HG02981 (cell line): ENCODE measurements around the gene SLC22A8.
"Not testable (repeated sequence)": the region's sequence is repeated elsewhere in the genome, so short reads cannot be mapped to it uniquely, and the experiment has no call there.

Experiments used
- ATAC-seq: cut with Tn5 transposase; IDR thresholded peaks from one replicate; pipeline ENCODE4 v1.9.1; 2021; ENCODE audit warnings: mild to moderate bottlenecking, moderate library complexity; ENCODE audit not compliant: unreplicated experiment

The SLC22A8 gene

DNA sequence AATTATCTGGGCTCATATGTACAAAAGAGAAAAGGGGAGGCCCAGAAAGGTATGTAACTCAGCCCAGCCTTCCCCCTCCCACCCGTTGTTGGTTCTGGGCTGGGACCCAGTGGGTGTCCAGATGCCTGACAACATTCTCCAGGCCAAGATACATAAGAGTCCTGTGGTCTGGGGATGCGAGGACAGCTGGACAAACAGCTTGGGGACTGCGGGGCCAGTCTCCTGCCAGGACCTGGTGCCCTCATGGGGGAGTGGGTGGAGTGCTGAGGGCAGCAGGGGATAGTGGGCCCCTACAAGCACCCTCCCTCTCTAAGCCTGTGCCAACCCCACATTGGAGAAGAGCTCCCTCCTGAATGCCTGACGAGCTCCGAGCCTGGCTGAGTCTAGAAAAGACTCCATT, 27.4 kb downstream of the SLC22A8 start:
- no peak for ATAC-seq

DNA sequence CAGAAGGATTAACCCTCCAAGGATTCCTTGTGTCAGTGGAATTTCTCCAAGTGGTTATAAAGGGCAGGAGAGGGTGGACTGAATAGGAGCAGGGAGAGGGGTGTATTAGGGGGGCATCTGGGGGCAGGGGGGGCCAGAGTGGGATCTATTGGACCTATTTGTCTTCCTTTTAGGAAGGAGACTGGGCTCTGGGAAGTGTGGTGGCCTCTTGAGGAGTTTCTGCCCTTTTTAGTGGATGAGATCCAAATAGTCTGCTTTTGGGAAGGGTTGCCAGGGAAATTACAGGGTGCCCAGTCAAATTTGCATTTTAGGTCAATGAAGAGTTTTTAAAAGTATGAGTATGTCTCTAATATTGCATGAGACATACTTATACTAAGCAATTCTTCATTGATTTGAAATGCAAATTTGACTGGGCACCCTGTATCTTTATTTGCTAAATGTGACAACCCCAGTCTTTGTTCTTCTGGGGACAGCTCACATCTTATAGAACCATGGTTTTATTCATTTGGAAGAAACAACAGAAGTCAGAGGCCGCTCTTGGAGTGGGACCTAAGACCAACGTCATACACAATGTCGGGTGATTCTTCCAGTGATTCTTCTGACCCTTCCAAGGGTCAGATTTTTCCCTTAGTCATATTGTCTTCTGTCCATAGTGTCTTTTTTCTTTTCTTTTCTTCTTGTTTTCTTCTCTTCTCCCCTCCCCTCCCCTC, 30.4 kb downstream of the SLC22A8 start:
- no peak for ATAC-seq

DNA sequence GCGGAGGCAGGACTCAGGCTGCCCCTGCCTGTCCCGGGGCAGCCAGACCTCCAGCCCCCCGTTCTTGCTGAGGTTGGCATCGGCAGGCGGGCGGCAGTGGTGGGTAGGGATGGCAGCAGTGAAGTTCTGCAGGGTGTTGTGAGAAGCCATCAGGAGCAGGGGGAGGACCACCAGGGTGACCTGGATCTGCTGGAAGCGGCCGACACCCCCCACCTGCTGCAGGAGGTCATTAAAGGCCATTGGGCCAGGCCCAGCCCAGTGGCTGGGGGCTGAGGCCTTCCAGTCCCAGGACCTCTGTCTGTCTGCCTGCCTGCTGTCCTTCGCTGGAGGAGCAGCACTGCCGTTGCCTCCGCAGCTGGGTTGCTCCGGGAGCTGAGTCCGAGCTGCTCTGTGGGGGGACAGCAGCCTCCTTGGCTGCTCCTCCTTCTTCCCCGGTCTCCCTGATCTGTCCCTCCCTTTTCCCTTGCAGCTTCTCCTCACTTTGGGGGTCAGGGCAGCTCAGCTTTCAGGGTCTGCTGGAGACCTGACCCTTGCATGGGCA, 31.1 kb downstream of the SLC22A8 start, which contains the start of gene SLC22A6:
TSS of gene SLC22A6 (minus strand) at position 517 of the 541 bp plus-strand sequence. CDS start at position 240, 277 bp downstream.
- no peak for ATAC-seq

DNA sequence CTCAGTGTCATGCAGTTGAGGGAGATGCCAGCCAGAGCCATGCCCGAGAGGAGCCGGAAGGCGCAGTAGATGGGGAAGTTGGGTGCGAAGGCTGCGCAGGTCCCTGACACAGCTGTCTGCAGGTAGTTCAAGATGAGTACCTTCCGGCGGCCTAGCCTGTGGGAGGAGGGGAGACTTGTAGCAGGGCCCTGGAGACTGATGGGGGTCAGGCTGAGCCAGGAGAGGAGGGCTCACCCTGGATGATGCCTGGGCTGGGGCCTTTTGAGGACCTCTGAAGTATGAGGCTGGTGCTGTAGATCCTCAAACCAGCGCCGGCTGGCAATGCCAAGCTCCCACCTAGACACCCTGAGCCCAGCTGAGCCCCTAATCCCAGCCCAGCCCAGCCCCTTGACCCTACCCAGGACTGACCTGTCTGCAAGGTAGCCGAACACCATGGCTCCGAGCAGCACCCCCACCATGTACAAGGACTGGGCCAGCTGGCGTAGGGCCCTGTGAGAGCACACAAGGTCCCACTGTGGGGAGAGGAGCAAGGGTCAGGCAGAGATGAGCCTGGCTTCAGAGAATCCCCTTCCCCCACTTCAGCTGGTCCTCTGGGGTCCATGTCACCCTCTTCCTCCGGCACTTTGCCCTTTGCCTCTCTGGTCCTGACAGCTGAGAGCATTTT, 32.0 kb downstream of the SLC22A8 start:
- ATAC-seq = no peak

DNA sequence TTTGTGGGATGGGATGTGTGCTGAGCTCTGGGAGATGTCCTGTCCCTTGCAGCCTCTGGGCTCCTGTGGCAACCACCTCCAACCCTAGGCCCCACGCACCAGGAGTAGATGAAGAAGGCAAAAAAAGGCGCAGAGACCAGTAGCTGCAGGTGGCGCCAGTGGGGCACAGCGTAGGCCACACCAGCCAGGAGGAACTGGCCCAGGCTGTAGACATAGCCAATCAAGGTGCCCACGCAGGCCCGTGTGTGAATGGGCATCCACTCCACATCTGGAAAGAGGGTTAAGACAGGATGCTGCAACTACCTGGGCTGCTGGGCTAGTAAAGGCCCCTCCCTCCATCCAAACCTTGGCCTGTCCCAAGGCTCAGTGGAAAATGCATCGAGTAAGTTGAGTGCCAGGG, 33.9 kb downstream of the SLC22A8 start:
- ATAC-seq = no peak

DNA sequence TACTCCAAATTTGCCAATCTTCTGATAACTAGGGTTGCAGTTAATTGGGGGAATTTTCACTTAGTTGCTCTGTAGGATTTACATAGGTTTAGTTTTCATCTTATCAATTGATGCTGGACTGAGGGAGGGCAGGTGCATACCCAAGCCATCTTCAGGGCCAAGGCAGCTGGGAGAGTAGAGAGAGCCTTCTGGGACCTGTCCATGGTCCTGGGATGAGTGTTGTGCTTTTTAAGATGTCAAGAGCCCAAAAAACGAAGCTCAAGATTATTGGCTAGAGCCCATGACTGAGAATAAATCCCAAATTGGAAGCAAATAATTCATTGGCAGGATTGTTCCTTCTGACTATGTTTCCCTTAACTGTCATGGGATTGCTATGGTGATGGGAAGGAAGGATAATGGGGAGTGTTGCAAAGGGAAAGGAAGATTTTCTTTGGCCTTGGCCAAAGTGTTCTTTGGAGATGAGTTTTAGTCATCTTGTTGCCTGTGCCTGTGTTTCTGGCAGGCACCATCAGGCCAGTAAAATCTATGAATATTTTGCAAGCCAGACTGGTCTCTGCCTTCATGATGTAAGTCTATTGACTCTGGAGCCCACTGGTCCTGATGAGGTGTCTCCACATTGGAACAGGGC, 35.4 kb downstream of the SLC22A8 start:
- ATAC-seq = no peak

DNA sequence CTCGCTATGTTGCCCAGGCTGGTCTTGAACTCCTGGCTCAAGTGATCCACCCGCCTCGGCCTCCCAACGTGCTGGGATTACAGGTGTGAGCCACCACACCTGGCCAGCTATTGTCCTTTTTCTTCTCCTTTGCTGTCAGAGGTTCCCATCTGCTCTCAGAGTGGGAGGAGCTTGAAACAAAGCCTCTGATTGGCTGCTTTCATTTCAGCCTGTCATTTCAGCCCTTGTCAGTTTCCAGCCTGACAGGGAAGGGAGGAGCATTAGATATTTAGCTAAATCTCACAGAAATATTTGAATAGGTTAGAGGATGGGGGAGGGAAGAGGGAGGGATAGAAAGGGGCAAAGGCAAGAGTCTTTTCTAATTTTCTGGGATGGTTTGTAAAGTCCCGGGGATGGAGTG, 39.5 kb downstream of the SLC22A8 start:
- ATAC-seq = no peak

DNA sequence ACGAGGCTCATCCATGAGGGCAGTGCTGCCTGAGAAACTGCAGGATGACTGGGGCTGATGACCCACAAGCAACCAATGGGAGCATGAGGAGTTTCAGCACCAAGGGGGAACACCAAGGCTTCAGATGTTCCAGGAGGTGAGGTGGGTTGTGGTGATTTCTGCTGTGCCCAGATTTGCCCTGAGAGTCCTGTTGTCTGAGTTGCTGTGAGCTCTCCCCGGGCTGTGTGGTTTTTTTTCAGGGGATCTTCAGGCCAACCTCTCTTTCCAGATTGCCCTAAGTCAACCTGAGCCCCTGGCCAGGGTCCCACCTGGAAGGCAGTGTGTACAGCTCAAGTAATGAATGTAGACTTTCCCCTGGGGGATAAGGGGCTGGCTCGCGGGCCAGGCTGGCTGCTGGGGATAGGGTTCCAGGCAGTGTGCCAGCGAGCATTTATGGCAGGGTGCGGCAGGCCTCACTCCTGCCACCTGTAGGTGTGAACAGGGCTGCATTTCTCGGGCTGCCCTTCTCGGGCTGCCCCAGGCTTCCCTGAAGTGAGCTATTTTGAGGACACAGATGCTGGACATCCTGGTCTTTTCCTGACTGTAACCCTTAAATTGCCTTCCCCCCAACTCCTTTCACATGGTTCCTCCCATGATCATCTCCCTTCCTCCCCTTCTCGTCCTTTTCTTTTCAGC, 40.7 kb downstream of the SLC22A8 start:
- ATAC-seq = no peak

DNA sequence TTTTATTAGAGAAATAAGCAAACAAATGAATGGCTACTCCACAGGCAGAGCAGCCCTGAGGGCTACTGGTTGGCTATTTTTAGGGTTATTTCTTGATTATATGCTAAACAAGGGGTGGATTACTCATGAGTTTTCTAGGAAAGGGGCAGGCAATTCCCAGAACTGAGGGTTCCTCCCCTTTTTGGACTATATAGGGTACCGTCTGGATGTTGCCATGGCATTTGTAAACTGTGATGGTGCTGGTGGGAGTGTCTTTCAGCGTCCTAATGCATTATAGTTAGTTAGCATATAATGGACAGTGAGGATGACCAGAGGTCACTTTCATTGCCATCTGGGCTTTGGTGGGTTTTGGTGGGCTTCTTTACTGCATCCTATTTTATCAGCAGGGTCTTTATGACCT, 50.1 kb downstream of the SLC22A8 start:
- ATAC-seq = no peak

DNA sequence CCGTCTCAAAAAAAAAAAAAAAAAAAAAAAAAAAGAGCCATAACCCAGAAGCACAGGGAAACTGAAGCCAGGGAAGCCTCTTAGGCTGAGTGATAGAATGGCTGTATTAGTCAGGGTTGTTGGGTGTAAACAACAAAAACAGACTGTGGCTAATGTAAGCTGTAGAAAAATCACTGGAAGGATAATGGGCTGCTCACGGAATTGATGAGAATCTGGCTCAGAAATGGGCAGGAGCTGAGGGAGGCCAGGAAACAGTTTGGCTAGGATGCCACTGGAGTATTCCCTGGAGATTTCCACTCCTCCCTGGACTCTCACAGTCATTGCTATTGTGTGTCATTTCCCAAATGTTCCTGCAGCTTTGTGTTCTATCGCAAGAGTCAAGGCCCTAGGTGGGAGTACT, 53.2 kb downstream of the SLC22A8 start:
- no peak for ATAC-seq

DNA sequence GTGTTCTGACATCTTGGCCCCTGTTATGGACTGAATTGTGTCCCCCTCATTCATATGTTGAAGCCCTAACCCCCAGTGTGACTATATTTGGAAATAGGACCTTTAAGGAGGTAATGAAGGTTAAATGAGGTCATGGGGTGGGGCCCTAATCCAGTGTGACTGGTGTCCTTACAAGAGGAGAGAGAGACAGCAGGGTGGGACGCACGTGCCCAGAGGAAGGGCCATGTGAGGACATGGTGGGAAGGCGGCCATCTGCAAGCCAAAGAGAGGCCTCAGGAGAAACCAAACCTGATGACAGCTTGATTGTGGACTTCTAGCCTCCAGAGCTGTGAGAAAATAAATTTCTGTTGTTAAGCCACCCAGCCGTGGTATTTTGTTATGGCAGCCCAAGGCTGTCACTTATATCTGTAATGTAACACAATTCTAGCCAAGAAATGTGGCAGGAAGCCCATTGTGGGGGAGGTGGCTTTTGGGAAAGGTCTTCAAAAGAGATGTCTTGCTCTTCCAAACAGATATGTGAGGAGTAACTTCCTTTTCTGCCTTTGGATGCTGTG, 54.5 kb downstream of the SLC22A8 start:
- no peak for ATAC-seq

DNA sequence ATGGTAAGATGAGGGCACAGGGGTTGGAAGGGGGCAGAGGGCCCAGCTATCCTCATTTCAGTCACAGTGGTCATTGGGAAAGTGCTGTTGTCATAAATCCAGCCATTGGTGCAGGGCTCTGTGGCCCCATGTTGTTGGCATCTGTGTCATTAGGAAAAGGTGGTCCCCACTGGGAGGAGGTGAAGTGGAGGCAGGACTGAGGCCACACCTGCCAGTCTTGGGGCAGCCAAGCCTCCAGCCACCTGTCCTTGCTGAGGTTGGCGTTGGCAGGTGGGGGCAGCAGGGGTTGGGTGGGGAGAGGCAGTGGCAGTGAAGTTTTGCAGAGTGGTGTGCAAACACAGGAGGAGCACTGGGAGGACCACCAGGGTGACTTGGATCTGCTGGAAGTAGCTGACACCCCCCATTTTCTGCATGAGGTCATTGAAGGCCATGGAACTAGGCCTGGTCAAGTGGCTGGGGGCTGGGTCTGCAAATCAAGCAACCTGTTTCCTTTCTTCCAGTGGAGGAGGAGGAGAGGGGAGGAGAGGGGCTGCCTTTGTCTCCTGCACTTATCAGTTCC, 56.1 kb downstream of the SLC22A8 start:
- no peak for ATAC-seq

DNA sequence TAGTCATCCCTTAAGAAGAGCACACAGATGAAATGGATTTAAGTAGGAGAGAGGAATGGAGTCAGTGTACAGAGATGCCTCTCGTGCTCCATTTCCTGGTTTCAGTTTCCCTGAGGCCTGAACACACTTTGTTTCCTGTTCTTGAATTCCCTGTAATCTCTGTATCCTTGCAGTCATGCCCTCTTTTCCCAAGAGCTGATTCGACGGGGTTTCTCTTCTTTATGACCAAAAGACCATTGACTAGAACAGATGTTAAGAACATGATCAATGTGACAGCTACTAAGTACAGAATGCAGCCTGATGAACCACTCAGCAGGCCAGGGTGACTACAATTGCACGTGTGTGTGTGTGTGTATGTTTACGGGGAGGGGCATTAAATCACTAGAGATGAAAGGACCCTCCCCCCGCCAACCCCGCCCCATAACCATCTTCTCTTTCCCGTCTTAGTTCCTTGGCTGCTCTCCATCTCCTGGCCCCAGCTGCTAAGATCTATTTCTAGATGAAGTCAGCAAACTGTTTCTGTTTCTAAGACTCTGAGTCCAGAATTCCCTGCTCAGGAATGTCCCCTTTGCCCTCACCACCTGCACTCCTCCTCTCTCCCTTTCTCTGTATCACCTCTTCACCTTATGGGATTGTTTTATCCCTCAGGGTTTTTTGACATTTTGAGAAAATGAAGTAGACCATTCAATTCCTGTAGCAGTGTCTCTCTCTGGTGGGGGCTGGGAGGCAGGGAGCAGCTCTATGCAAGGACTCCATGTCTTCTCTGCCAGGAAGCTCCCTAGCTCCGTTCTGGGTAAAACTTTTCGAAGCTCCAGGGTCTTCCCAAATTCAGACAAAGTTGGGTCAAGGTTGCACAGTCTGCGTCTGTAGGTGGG, 56.9 kb downstream of the SLC22A8 start:
- ATAC-seq = no peak

DNA sequence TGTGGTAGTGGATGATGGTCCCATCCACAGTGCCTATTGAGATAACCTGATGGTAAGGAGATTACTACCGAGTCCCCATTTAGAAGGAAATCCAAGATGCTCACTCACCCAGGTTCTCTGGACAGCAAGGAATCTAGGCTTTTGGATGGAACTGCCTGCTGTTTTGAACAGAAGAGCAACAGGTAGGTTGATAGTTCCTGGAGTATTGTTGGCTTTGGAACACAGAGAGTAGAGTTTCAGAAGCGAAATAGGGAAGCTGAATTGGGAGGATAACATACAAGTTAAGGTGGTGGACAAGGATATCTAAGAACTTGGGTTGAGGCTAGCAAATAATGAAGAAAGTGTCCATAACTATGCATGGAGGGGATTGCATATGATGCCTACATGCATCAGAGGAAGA, 58.5 kb downstream of the SLC22A8 start:
- no peak for ATAC-seq

DNA sequence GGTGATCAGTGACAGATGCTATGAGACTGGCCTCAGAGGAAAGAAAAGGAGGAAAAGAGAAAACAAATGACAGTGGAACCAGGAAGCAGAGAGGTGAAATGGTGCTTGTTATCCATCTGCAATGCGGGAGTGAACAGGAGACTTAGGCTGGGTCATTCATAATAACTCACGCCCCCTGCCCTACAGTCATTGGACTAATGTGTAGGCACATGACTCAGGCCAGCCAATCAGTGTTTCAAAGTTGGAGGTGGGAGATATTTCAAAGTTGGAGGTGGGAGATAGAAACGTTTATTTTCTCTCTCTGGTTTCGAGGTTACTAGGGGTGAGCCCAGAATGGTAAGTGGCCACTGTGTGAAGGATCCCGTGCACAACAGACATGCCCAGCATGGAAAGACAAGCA, 61.2 kb downstream of the SLC22A8 start:
- ATAC-seq = no peak

DNA sequence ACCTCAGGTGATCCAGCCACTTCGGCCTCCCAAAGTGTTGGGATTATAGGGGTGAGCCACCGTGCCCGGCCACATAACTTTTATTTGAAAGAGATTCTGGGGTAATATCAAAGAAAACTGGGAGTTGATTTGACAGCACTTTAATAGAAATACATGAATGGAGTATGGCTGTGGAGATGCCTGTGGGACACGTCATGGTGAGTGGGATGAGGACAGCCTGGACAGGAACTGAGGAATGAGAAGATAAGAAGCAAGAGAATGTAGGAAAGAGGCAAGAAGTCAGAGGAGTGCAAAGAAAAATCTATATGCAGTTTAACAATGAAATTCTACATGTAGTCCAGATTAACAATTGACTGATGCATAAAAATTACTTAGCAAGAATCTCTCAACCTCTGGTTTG, 61.8 kb downstream of the SLC22A8 start:
- no peak for ATAC-seq

DNA sequence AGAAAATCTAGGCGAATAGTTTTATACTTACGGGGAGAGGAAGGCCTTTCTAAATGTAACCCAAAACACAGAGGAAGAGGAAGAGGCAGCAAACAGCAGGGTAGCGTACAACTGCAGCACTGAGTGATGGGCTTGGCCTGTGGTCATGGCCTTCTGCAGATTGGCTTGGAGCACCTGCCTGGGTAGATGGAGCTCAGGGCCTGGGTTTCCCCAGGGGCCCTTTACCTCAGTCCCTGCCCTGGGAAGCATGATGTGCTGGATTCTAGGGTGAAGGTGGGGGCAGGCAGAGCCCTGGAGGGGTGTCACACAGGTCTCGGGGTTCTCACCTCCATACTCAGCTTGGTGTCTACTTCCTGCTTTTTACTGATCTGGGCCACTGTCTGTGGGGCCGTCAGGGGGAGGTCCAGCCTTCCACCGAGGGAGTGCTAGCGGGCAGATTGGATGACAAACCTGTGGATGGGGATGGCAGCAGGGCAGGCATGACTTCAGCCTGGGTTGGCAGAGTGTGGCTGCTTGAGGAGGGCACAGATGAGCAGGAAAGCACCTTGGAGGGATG, 66.8 kb downstream of the SLC22A8 start:
- no peak for ATAC-seq

DNA sequence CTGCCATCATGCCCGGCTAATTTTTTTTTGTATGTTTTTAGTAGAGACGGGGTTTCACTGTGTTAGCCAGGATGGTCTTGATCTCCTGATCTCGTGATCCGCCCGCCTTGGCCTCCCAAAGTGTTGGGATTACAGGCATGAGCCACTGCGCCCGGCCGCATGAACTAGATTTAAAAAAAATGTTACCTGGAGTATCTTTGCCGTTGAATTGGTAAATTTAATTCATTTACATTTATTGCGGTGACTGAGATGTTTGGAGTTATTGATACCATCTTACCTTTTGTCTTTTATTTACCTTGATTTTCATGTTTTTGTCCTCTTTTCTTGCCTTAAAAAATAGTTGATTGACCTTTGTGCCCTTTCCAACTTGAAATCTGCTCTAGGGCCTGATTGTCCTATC, 70.1 kb downstream of the SLC22A8 start:
- ATAC-seq = not testable (repeated sequence)
